ENCODE results near the gene ROR2. TPM values are rescaled to one million over a fixed set of nuclear protein-coding genes. Genes with fewer than 3 reads are reported as not detected.

The ROR2 gene
- total RNA-seq, 1 experiment from 2014 or later: 2.7 TPM

- H2AK5ac ChIP-seq (ENCODE audit: insufficient read length, low read length): no peak overlapping the region
- WGBS (ENCODE audit: extremely low coverage, insufficient read length, low lambda C conversion rate): no CpG with 5 or more reads among the region's 4 CpGs
- H3K14ac ChIP-seq (ENCODE audit: insufficient read depth, low read length): no peak overlapping the region
Observed at GRCh38 chr9:91689006-91689405, 261.0 kb downstream of the ROR2 start.

More at GRCh38 chr9:91689006-91689405, 261.0 kb downstream of the ROR2 start:
- Mint-ChIP-seq H3K36me3 (ENCODE audit: insufficient read depth in 1 of 3, low read depth in 3 of 3) (no peaks in the 10 kb centered on the region), H3K27me3 (ENCODE audit: low read depth) (peaks cover 1% of the 10 kb centered on the region; the same call in 1 of the 2 replicates), H3K4me3 (no peak overlapping the region), H3K4me1 (peaks cover 11% of the 10 kb centered on the region in 2 experiments), H3K9me3 (no peaks in the 10 kb centered on the region), H3K27ac (no peak overlapping the region)
- Histone ChIP-seq H2BK15ac (ENCODE audit: low read depth, low read length) (no peak overlapping the region), H3T11ph (ENCODE audit: low read length) (no peak overlapping the region), H3K9ac (ENCODE audit: extremely low read depth, insufficient read length, low read length) (no peak overlapping the region), H2BK20ac (ENCODE audit: low read depth, low read length, poor library complexity, severe bottlenecking) (no peak overlapping the region), H2AFZ (ENCODE audit: low read length) (no peak overlapping the region), H4K20me1 (ENCODE audit: control insufficient read depth, insufficient read depth, insufficient read length) (no peaks in the 10 kb centered on the region), H2BK12ac (ENCODE audit: insufficient read length, low read depth, low read length) (no peak overlapping the region), H3K27ac (ENCODE audit: insufficient read length, low read depth, low read length) (no peak overlapping the region), H3K56ac (ENCODE audit: insufficient read length, low read depth, low read length) (no peak overlapping the region), H3K23me2 (ENCODE audit: insufficient read length, low read depth, low read length, poor library complexity, severe bottlenecking) (no peaks in the 10 kb centered on the region), H3K18ac (ENCODE audit: insufficient read length, low read depth, low read length) (no peak overlapping the region), H4K8ac (replicated peaks; ENCODE audit: insufficient read length, low read depth, low read length) (no peak overlapping the region), H3K79me2 (ENCODE audit: insufficient read depth, low read length) (no peaks in the 10 kb centered on the region), H4K91ac (ENCODE audit: insufficient read length, low read depth, low read length) (no peak overlapping the region), H3K4me2 (ENCODE audit: insufficient read depth, insufficient read length, low read length) (no peak overlapping the region), H4K5ac (ENCODE audit: insufficient read length, low read depth, low read length) (no peak overlapping the region), H3K4ac (ENCODE audit: low read depth, low read length) (no peak overlapping the region), H3K27me3 (ENCODE audit: insufficient read depth, low read length) (no peaks in the 10 kb centered on the region), H3K9me3 (ENCODE audit: control insufficient read depth, low read depth, low read length) (no peaks in the 10 kb centered on the region), H2BK5ac (ENCODE audit: insufficient read length, low read length) (no peak overlapping the region), H3K4me1 (ENCODE audit: insufficient read depth, low read length) (peaks cover 7% of the 10 kb centered on the region; the same call in 1 of the 2 replicates), H2BK120ac (ENCODE audit: low read depth, low read length, poor library complexity, severe bottlenecking) (no peak overlapping the region), H3K23ac (ENCODE audit: insufficient read length, low read depth, low read length) (no peak overlapping the region), H3K79me1 (ENCODE audit: insufficient read depth, low read depth, low read length, poor library complexity, severe bottlenecking) (no peaks in the 10 kb centered on the region)
- TF ChIP-seq CTCF (conservative IDR thresholded peaks at IDR 0.05): no peak
- no peak for DNase-seq
